H9 (cell line): ENCODE results near the gene TEX264. TPM values are rescaled to one million over a fixed set of nuclear protein-coding genes. Genes with fewer than 3 reads are reported as not detected.

Source experiments
- DNase-seq: peaks from one replicate; pipeline ENCODE4 v3.0.0-alpha.2; 2017
- H2AFZ ChIP-seq: one replicate; pipeline ENCODE4 v1.6.1; 2013; ENCODE audit warnings: mild to moderate bottlenecking, low read length, control low read depth, moderate library complexity
- H2AK5ac ChIP-seq: 2 replicates; pipeline ENCODE4 v1.6.1; 2013; ENCODE audit warnings: low read length, control low read depth, mixed read lengths; ENCODE audit not compliant: insufficient read length
- H2BK120ac ChIP-seq: one replicate; pipeline ENCODE4 v1.6.1; 2013; ENCODE audit warnings: low read depth, mild to moderate bottlenecking, low read length, control low read depth, inconsistent platforms; ENCODE audit not compliant: poor library complexity, severe bottlenecking
- H2BK12ac ChIP-seq: 2 replicates; pipeline ENCODE4 v1.6.1; 2013; ENCODE audit warnings: low read length, control low read depth, mixed read lengths, low read depth; ENCODE audit not compliant: insufficient read length
- H2BK15ac ChIP-seq: 2 replicates; pipeline ENCODE4 v1.6.1; 2013; ENCODE audit warnings: low read depth, low read length, control low read depth
- H2BK20ac ChIP-seq: one replicate; pipeline ENCODE4 v1.6.1; 2013; ENCODE audit warnings: low read depth, mild to moderate bottlenecking, low read length, control low read depth, inconsistent platforms; ENCODE audit not compliant: poor library complexity, severe bottlenecking
- H2BK5ac ChIP-seq: 2 replicates; pipeline ENCODE4 v1.6.1; 2013; ENCODE audit warnings: low read length, control low read depth, mixed read lengths; ENCODE audit not compliant: insufficient read length
- H3K14ac ChIP-seq: 2 replicates; pipeline ENCODE4 v1.6.1; 2013; ENCODE audit warnings: low read length, control low read depth; ENCODE audit not compliant: insufficient read depth
- H3K18ac ChIP-seq: 2 replicates; pipeline ENCODE4 v1.6.1; 2013; ENCODE audit warnings: low read depth, mild to moderate bottlenecking, mixed read lengths, low read length, control low read depth; ENCODE audit not compliant: insufficient read length
- H3K23ac ChIP-seq: 2 replicates; pipeline ENCODE4 v1.6.1; 2013; ENCODE audit warnings: low read length, control low read depth, mixed read lengths, low read depth; ENCODE audit not compliant: insufficient read length
- H3K23me2 ChIP-seq: 2 replicates; pipeline ENCODE4 v1.6.1; 2013; ENCODE audit warnings: low read depth, mild to moderate bottlenecking, mixed read lengths, low read length, control low read depth; ENCODE audit not compliant: insufficient read length, poor library complexity, severe bottlenecking
- H3K27ac ChIP-seq: 2 replicates; pipeline ENCODE4 v1.5.1; 2013; ENCODE audit warnings: low read length, control low read depth, mixed read lengths, low read depth; ENCODE audit not compliant: insufficient read length
- H3K27me3 ChIP-seq: 2 replicates; pipeline ENCODE4 v1.6.1; 2013; ENCODE audit warnings: low read length, control low read depth, inconsistent platforms; ENCODE audit not compliant: insufficient read depth
- H3K4ac ChIP-seq: 2 replicates; pipeline ENCODE4 v1.6.1; 2013; ENCODE audit warnings: low read depth, mild to moderate bottlenecking, control low read depth, inconsistent platforms, low read length, moderate library complexity
- H3K4me1 ChIP-seq: 2 replicates; pipeline ENCODE4 v1.6.1; 2013; ENCODE audit warnings: low read length, control low read depth, inconsistent platforms; ENCODE audit not compliant: insufficient read depth
- H3K4me2 ChIP-seq: 2 replicates; pipeline ENCODE4 v1.6.1; 2013; ENCODE audit warnings: low read length, control low read depth, mixed read lengths; ENCODE audit not compliant: insufficient read length, insufficient read depth
- H3K56ac ChIP-seq: 2 replicates; pipeline ENCODE4 v1.6.1; 2013; ENCODE audit warnings: low read depth, mild to moderate bottlenecking, mixed read lengths, low read length, control low read depth; ENCODE audit not compliant: insufficient read length
- H3K79me1 ChIP-seq: 2 replicates; pipeline ENCODE4 v1.6.1; 2013; ENCODE audit warnings: low read depth, mild to moderate bottlenecking, moderate library complexity, low read length, control low read depth, inconsistent platforms; ENCODE audit not compliant: insufficient read depth, poor library complexity, severe bottlenecking
- H3K79me2 ChIP-seq: 2 replicates; pipeline ENCODE4 v1.6.1; 2013; ENCODE audit warnings: low read length, control low read depth, inconsistent platforms; ENCODE audit not compliant: insufficient read depth
- H3K9ac ChIP-seq: 2 replicates; pipeline ENCODE4 v1.6.1; 2013; ENCODE audit warnings: low read length, control low read depth, mixed read lengths; ENCODE audit not compliant: insufficient read length; ENCODE audit errors: extremely low read depth
- H3K9me3 ChIP-seq: one replicate; pipeline ENCODE4 v1.6.1; 2013; ENCODE audit warnings: low read depth, low read length, inconsistent platforms; ENCODE audit not compliant: control insufficient read depth
- H3T11ph ChIP-seq: one replicate; pipeline ENCODE4 v1.6.1; 2013; ENCODE audit warnings: mild to moderate bottlenecking, low read length, control low read depth, inconsistent platforms
- H4K20me1 ChIP-seq: one replicate; pipeline ENCODE4 v1.6.1; 2013; ENCODE audit not compliant: control insufficient read depth, insufficient read length, insufficient read depth
- H4K5ac ChIP-seq: 2 replicates; pipeline ENCODE4 v1.6.1; 2013; ENCODE audit warnings: low read depth, mild to moderate bottlenecking, mixed read lengths, low read length, control low read depth; ENCODE audit not compliant: insufficient read length
- H4K8ac ChIP-seq: replicated peaks from 2 replicates; pipeline ENCODE4 v1.6.1; 2013; ENCODE audit warnings: low read length, control low read depth, mixed read lengths, low read depth; ENCODE audit not compliant: insufficient read length
- H4K91ac ChIP-seq: 2 replicates; pipeline ENCODE4 v1.6.1; 2013; ENCODE audit warnings: low read depth, mild to moderate bottlenecking, moderate library complexity, mixed read lengths, low read length, control low read depth; ENCODE audit not compliant: insufficient read length
- H3K27ac Mint-ChIP-seq, 3 experiments: 2 replicates in 2 of 3; 3 replicates in 1 of 3; pipeline ENCODE4 v1.8.0; 2020 to 2021; ENCODE audit warnings: mixed read lengths in 3 of 3, mild to moderate bottlenecking in 1 of 3, moderate library complexity in 1 of 3
- H3K27me3 Mint-ChIP-seq: 2 replicates; pipeline ENCODE4 v1.8.0; 2021; ENCODE audit warnings: low read depth, mild to moderate bottlenecking, moderate library complexity, mixed read lengths
- H3K36me3 Mint-ChIP-seq, 3 experiments: 2 replicates in 2 of 3; 3 replicates in 1 of 3; pipeline ENCODE4 v1.8.0; 2020 to 2021; ENCODE audit warnings: low read depth in 3 of 3, mixed read lengths in 3 of 3; ENCODE audit not compliant: insufficient read depth in 1 of 3
- H3K4me1 Mint-ChIP-seq, 2 experiments: 2 replicates each; pipeline ENCODE4 v1.8.0; 2020; ENCODE audit warnings: mixed read lengths in 2 of 2
- H3K4me3 Mint-ChIP-seq, 2 experiments: 2 replicates in 1 of 2; 3 replicates in 1 of 2; pipeline ENCODE4 v1.8.0; 2020 to 2021; ENCODE audit warnings: mild to moderate bottlenecking in 2 of 2, mixed read lengths in 2 of 2, moderate library complexity in 1 of 2
- H3K9me3 Mint-ChIP-seq, 2 experiments: 2 replicates in 1 of 2; 3 replicates in 1 of 2; pipeline ENCODE4 v1.8.0; 2020; ENCODE audit warnings: mild to moderate bottlenecking in 2 of 2, mixed read lengths in 2 of 2, moderate library complexity in 1 of 2
- whole genome bisulfite sequencing: extraction: QIAGEN DNeasy Blood & Tissue Kit; methylation state at CpG from one replicate; pipeline ENCODE4 v1.1.7; 2013; ENCODE audit warnings: missing lambda C conversion rate, low lambda C conversion rate, mixed read lengths; ENCODE audit not compliant: insufficient read length; ENCODE audit errors: extremely low coverage; 5-methylcytosine and 5-hydroxymethylcytosine counted together
- total RNA-seq: library from RNA; stranded (reverse); gene quantifications from 2 replicates; pipeline ENCODE4 v1.2.1, GENCODE V29; 2021
- TF ChIP-seq, protein P1 (sequence below): fragments of 200-600 bp; sonication (generic); conservative IDR thresholded peaks from 3 replicates; pipeline ENCODE4 v1.8.0; 2021; ENCODE audit warnings: antibody characterized with exemption, mild to moderate bottlenecking

The TEX264 gene
- total RNA-seq, 1 experiment from 2014 or later: 17.3 TPM

DNA sequence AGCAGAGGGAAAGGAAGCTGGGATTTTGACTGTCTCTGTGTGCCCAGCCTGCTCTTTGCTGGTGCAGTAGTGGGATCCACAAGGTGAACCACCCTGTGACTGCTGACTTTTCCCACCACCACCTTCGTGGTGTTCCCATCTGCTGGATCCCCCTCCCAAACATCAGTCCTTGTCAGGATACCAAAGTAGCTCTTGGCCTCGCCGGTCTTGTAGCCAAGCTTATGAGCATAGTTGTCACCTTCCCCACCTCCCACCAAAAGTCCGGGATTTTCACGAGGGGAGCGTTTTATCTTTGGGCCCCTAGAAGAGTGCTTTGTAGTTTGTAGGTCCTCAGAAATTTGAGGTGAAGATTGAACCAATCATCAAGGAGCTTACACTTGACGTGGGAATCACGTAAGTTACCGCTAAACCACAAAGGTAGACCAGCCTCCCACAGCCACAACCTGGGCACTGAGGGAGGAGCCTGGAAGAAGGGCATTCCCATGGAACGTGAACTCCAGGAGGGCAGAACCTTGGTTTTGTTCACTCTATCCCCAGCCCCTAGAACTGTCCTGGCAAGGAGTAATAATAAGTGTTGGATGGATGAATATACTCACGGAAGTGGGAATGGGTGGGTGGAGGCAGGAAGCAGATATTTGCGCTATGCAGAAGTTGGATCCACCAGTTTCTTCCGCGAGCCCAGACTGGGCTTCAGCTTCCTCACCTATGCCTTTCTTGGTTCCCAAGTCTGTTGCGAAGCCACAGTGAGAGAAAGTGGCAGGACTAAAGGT, 814 bp upstream of the TEX264 start:
- H2AFZ ChIP-seq: no peak overlapping the region
- peak overlapping the region in 1 of 3 experiments; percentile 46; a peak in 1 of 7 replicates for H3K27ac Mint-ChIP-seq

More for the DNA sequence above, 814 bp upstream of the TEX264 start:
- no peak overlapping the region for H3T11ph ChIP-seq
- no peak overlapping the region for H4K8ac ChIP-seq
- peaks cover 33 to 35% of the 10 kb centered on the region in 2 experiments for H3K4me1 Mint-ChIP-seq
- no peaks in the 10 kb centered on the region for H3K9me3 ChIP-seq
- H2BK120ac ChIP-seq: no peak overlapping the region
- no peaks in the 10 kb centered on the region for H3K79me2 ChIP-seq
- H3K27me3 ChIP-seq: no peaks in the 10 kb centered on the region
- no peak overlapping the region for H2BK15ac ChIP-seq
- H3K4me1 ChIP-seq: 0 out of 2 replicates have a peak, but pooled peaks cover 2% of the 10 kb centered on the region
- peaks cover 0 to 6% (median 5%) of the 10 kb centered on the region in 3 experiments; a peak in 4 of 7 replicates for H3K36me3 Mint-ChIP-seq
- 0 out of 2 replicates have a peak overlapping the region, but pooled peaks have one; percentile 18 for H3K14ac ChIP-seq
- H3K4me2 ChIP-seq: peak overlapping the region; percentile 61
- peaks cover 8% of the 10 kb centered on the region for H3K23me2 ChIP-seq
- H3K9me3 Mint-ChIP-seq: no peaks in the 10 kb centered on the region
- no CpG with 5 or more reads among the region's 15 CpGs for WGBS
- no peak overlapping the region for H3K56ac ChIP-seq
- no peak overlapping the region for H4K91ac ChIP-seq
- no peak overlapping the region for H3K4ac ChIP-seq
- H2AK5ac ChIP-seq: no peak overlapping the region
- TF ChIP-seq, protein P1, sequence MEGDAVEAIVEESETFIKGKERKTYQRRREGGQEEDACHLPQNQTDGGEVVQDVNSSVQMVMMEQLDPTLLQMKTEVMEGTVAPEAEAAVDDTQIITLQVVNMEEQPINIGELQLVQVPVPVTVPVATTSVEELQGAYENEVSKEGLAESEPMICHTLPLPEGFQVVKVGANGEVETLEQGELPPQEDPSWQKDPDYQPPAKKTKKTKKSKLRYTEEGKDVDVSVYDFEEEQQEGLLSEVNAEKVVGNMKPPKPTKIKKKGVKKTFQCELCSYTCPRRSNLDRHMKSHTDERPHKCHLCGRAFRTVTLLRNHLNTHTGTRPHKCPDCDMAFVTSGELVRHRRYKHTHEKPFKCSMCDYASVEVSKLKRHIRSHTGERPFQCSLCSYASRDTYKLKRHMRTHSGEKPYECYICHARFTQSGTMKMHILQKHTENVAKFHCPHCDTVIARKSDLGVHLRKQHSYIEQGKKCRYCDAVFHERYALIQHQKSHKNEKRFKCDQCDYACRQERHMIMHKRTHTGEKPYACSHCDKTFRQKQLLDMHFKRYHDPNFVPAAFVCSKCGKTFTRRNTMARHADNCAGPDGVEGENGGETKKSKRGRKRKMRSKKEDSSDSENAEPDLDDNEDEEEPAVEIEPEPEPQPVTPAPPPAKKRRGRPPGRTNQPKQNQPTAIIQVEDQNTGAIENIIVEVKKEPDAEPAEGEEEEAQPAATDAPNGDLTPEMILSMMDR: no peak
- no peak overlapping the region for H4K5ac ChIP-seq
- H3K27me3 Mint-ChIP-seq: peaks cover 7% of the 10 kb centered on the region
- H3K27ac ChIP-seq: no peak overlapping the region
- no peaks in the 10 kb centered on the region for H4K20me1 ChIP-seq
- no peak overlapping the region for H3K18ac ChIP-seq
- no peak overlapping the region for H2BK20ac ChIP-seq
- H3K23ac ChIP-seq: no peak overlapping the region
- peak overlapping the region; percentile 73 to 75 for H3K4me3 Mint-ChIP-seq
- DNase-seq: no peak
- no peaks in the 10 kb centered on the region for H3K79me1 ChIP-seq
- H2BK5ac ChIP-seq: no peak overlapping the region
- H2BK12ac ChIP-seq: no peak overlapping the region
- H3K9ac ChIP-seq: no peak overlapping the region
